B cell (primary cell): ENCODE results near the gene TAF11. TPM values are rescaled to one million over a fixed set of nuclear protein-coding genes. Genes with fewer than 3 reads are reported as not detected.

Source experiments
- ATAC-seq: fragments of 200-7000 bp; cut with Tn5 transposase; one replicate; pipeline ENCODE4 v1.10.0; 2021; ENCODE audit warnings: low read depth, mild to moderate bottlenecking, moderate number of reproducible peaks, moderate library complexity
- CTCF ChIA-PET: fragments of 350-600 bp; sonication (Branson Sonifier 250); formaldehyde crosslinking; loops from one replicate; lab custom pipeline; 2021; ENCODE audit warnings: antibody characterized with exemption, inconsistent platforms; lab: Charles Lee
- POLR2A ChIA-PET: fragments of 350-600 bp; sonication (Branson Sonifier 250); formaldehyde crosslinking; loops from one replicate; lab custom pipeline; 2021; ENCODE audit warnings: antibody characterized with exemption; lab: Charles Lee
- DNase-seq: peaks from one replicate; pipeline ENCODE4 v3.0.0; 2013
- H2AFZ ChIP-seq: 2 replicates; pipeline ENCODE4 v1.6.1; 2012; ENCODE audit warnings: mild to moderate bottlenecking, low read depth, low read length; ENCODE audit not compliant: insufficient read depth, poor library complexity, severe bottlenecking
- H3K27ac ChIP-seq, 2 donors: 1 replicate in 1 of 2; 2 replicates in 1 of 2; pipeline ENCODE4 v1.5.1; 2012 to 2013; ENCODE audit warnings: low read length in 2 of 2, mild to moderate bottlenecking in 2 of 2, moderate library complexity in 1 of 2
- H3K27me3 ChIP-seq, 4 experiments: fragments of 200-600 bp in 1 of 4; sonication (generic) in 1 of 4; replicated peaks in 1 of 4; 1 replicate in 2 of 4; 2 replicates in 2 of 4; pipeline versions ENCODE4 v1.6.1 to v1.7.0; 2013 to 2016; ENCODE audit warnings: low read length in 3 of 4, mild to moderate bottlenecking in 2 of 4, mixed read lengths in 1 of 4, moderate library complexity in 1 of 4; ENCODE audit not compliant: insufficient read depth in 4 of 4, control insufficient read depth in 3 of 4; ENCODE audit errors: control extremely low read depth in 1 of 4
- H3K36me3 ChIP-seq, 2 experiments: replicated peaks in 1 of 2; 1 replicate in 1 of 2; 2 replicates in 1 of 2; pipeline versions ENCODE4 v1.6.1 to v1.7.1; 2013; ENCODE audit warnings: low read length in 1 of 2; ENCODE audit not compliant: insufficient read depth in 2 of 2, control insufficient read depth in 1 of 2; ENCODE audit errors: control extremely low read depth in 1 of 2, extremely low read depth in 1 of 2
- H3K4me1 ChIP-seq, 2 donors: fragments of 200-600 bp in 1 of 2; sonication (generic) in 1 of 2; 1 replicate in 1 of 2; 2 replicates in 1 of 2; pipeline versions ENCODE4 v1.5.1 to v1.6.1; 2013 to 2017; ENCODE audit warnings: low read length in 2 of 2; ENCODE audit not compliant: control insufficient read depth in 2 of 2, insufficient read depth in 2 of 2
- H3K4me2 ChIP-seq: replicated peaks from 2 replicates; pipeline ENCODE3; 2012; ENCODE audit warnings: mild to moderate bottlenecking, low read depth, low read length; ENCODE audit not compliant: poor library complexity, severe bottlenecking
- H3K4me3 ChIP-seq, 5 experiments: fragments of 200-600 bp in 1 of 5; sonication (generic) in 1 of 5; 1 replicate in 3 of 5; 2 replicates in 2 of 5; pipeline versions ENCODE4 v1.5.1 to v1.7.0; 2011 to 2016; ENCODE audit warnings: low read length in 4 of 5, mild to moderate bottlenecking in 4 of 5, low read depth in 2 of 5, control low read depth in 1 of 5, moderate library complexity in 1 of 5; ENCODE audit not compliant: insufficient read depth in 1 of 5; ENCODE audit errors: control extremely low read depth in 1 of 5, extremely low read depth in 1 of 5
- H3K79me2 ChIP-seq: fragments of 200-600 bp; sonication (generic); one replicate; pipeline ENCODE4 v1.6.0; 2016; ENCODE audit warnings: low read length; ENCODE audit not compliant: control insufficient read depth, insufficient read depth
- H3K9ac ChIP-seq: fragments of 200-600 bp; sonication (generic); 2 replicates; pipeline ENCODE4 v1.6.1; 2017; ENCODE audit warnings: mild to moderate bottlenecking, low read length, moderate library complexity
- H3K9me3 ChIP-seq, 3 donors: one replicate each; pipeline versions ENCODE4 v1.6.1 to v1.7.1; 2013; ENCODE audit warnings: low read length in 2 of 3; ENCODE audit not compliant: control insufficient read depth in 2 of 3, insufficient read depth in 1 of 3; ENCODE audit errors: control extremely low read depth in 1 of 3
- H4K20me1 ChIP-seq: 2 replicates; pipeline ENCODE4 v1.6.0; 2012; ENCODE audit warnings: mild to moderate bottlenecking, low read length; ENCODE audit not compliant: insufficient read depth, control insufficient read depth, poor library complexity, severe bottlenecking
- H3K27ac Mint-ChIP-seq: one replicate; pipeline ENCODE4 v1.8.0; 2021; ENCODE audit warnings: mixed read lengths
- H3K27me3 Mint-ChIP-seq: one replicate; pipeline ENCODE4 v1.8.0; 2021; ENCODE audit warnings: mixed read lengths
- H3K4me1 Mint-ChIP-seq: one replicate; pipeline ENCODE4 v1.8.0; 2021; ENCODE audit warnings: mixed read lengths
- H3K4me3 Mint-ChIP-seq: one replicate; pipeline ENCODE4 v1.8.0; 2021; ENCODE audit warnings: mixed read lengths
- H3K9me3 Mint-ChIP-seq: one replicate; pipeline ENCODE4 v1.8.0; 2022; ENCODE audit warnings: mixed read lengths; ENCODE audit not compliant: insufficient read depth
- CTCF ChIP-seq: fragments of 200-600 bp; IDR thresholded peaks from one replicate; pipeline ENCODE4 v1.8.0; 2022; ENCODE audit warnings: antibody characterized with exemption, mild to moderate bottlenecking
- EZH2 ChIP-seq: IDR thresholded peaks from 2 replicates; pipeline ENCODE4 v1.6.1; 2012; ENCODE audit warnings: borderline replicate concordance, low read depth, mild to moderate bottlenecking, moderate library complexity, low read length; ENCODE audit not compliant: insufficient read depth, poor library complexity, severe bottlenecking
- WGBS: methylation state at CpG from one replicate; pipeline ENCODE4 v1.1.5; 2013; ENCODE audit warnings: missing lambda C conversion rate; ENCODE audit not compliant: insufficient coverage; 5-methylcytosine and 5-hydroxymethylcytosine counted together
- intact Hi-C: fragments of 100-400 bp; cut with micrococcal nuclease; formaldehyde crosslinking; loops from one replicate; pipeline ENCODE4 v1.10.0; 2022
- polyA plus RNA-seq: library from polyadenylated mRNA; depleted of rRNA; stranded (reverse); fragments of >200 nt; gene quantifications from 2 replicates; pipeline ENCODE4 v1.2.3, GENCODE V29; 2012
- total RNA-seq, 2 donors: library from RNA; stranded (reverse); fragments of 120-200 nt in 1 of 2; gene quantifications; 1 replicate in 1 of 2; 2 replicates in 1 of 2; pipeline versions ENCODE4 v1.2.3 to v1.2.4, GENCODE V29; 2013 to 2022

Gene TAF11
- total and polyA plus RNA-seq, 2 donors (not counting 1 experiment from before 2014, with no cell fraction given) = 27.3 to 28.5 TPM

DNA sequence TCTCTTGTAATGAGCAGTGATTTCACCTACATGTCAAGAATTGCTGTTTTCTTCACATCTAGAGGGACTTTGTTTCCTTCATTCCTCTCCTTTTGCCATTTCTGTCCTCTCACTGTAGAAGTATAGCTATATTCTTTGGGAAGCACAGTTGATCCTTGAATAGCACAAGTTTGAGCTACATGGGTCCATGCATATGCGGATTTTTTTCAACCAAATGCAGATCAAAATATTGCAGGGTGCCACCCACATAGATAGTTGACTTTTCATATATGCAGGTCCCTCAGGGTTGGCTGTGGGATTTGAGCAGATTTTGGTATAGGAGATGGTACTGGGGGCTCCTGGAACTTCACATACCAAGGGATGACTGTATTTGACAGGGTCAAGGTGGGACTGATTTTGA is 54.9 kb downstream of the TAF11 start:
- Histone ChIP-seq H3K27ac (no peak overlapping the region), H3K36me3 (peaks cover 7 to 43% of the 10 kb centered on the region in 2 experiments), H3K4me3 (no peak overlapping the region), H3K27me3 (no peaks in the 10 kb centered on the region), H4K20me1 (no peaks in the 10 kb centered on the region), H3K9me3 (no peaks in the 10 kb centered on the region), H3K4me1 (no peaks in the 10 kb centered on the region), H3K4me2 (no peak overlapping the region), H3K9ac (no peak overlapping the region), H3K79me2 (no peaks in the 10 kb centered on the region), H2AFZ (no peak overlapping the region)
- Mint-ChIP-seq H3K27ac (no peak overlapping the region), H3K4me3 (no peak overlapping the region), H3K9me3 (no peaks in the 10 kb centered on the region), H3K4me1 (no peaks in the 10 kb centered on the region), H3K27me3 (no peaks in the 10 kb centered on the region)
- ChIA-PET POLR2A (no interaction called here), CTCF (no interaction called here)
- no peak for TF ChIP-seq CTCF
- no peak for TF ChIP-seq EZH2
- no peak for ATAC-seq
- no peak for DNase-seq
- intact Hi-C loops = no loop called here
- WGBS = 100% methylated on average over 1 of the region's 1 CpG

GRCh38 chr6:34829137-34829536 is 58.7 kb downstream of the TAF11 start:
- H3K9me3 Mint-ChIP-seq = no peaks in the 10 kb centered on the region
- no peak overlapping the region for H3K4me3 ChIP-seq
- TF ChIP-seq CTCF = no peak
- TF ChIP-seq EZH2 = no peak
- CTCF ChIA-PET = no interaction called here
- no peak overlapping the region for H2AFZ ChIP-seq
- POLR2A ChIA-PET = no interaction called here
- no peak for ATAC-seq
- H3K4me1 Mint-ChIP-seq = no peaks in the 10 kb centered on the region
- no peaks in the 10 kb centered on the region for H4K20me1 ChIP-seq
- H3K4me1 ChIP-seq = no peaks in the 10 kb centered on the region
- no peak overlapping the region for H3K4me3 Mint-ChIP-seq
- H3K79me2 ChIP-seq = no peaks in the 10 kb centered on the region
- no peaks in the 10 kb centered on the region for H3K27me3 ChIP-seq
- intact Hi-C loops = no loop called here
- H3K9ac ChIP-seq = no peak overlapping the region
- H3K27ac Mint-ChIP-seq = no peak overlapping the region
- no peak for DNase-seq
- H3K4me2 ChIP-seq = no peak overlapping the region
- H3K36me3 ChIP-seq = peaks cover 2 to 24% of the 10 kb centered on the region in 2 experiments
- H3K27me3 Mint-ChIP-seq = no peaks in the 10 kb centered on the region
- no peaks in the 10 kb centered on the region for H3K9me3 ChIP-seq
- WGBS = no CpG with 5 or more reads among the region's 2 CpGs
- no peak overlapping the region for H3K27ac ChIP-seq

Other genes starting within 250 kb of the TAF11 start
- 71.3 and 76.4 TPM in 2 replicates for gene ILRUN, start 191.3 kb downstream of the TAF11 start, total RNA-seq
- gene ILRUN, start 191.3 kb downstream of the TAF11 start, polyA plus RNA-seq = 30.1 and 39.4 TPM in 2 replicates
- gene SNRPC, start 130.5 kb downstream of the TAF11 start, total RNA-seq = 49.1 and 53.7 TPM in 2 replicates
- 93.9 and 109 TPM in 2 replicates for gene SNRPC, start 130.5 kb downstream of the TAF11 start, polyA plus RNA-seq
- 11.3 and 13.2 TPM in 2 replicates for gene BLTP3A, start 96.0 kb downstream of the TAF11 start, total RNA-seq
- gene BLTP3A, start 96.0 kb downstream of the TAF11 start, polyA plus RNA-seq = 4.1 and 4.7 TPM in 2 replicates
- 18.4 and 19.7 TPM in 2 replicates for gene ANKS1A, start 1.2 kb upstream of the TAF11 start, total RNA-seq
- gene ANKS1A, start 1.2 kb upstream of the TAF11 start, polyA plus RNA-seq = 3.4 and 3.6 TPM in 2 replicates